Gastrocnemius medialis (tissue), 4 donors: ENCODE results near the gene C1orf198.

Experiments
- POLR2A ChIP-seq, 2 donors: fragments of 450-650 bp; IDR thresholded peaks; one replicate each; pipeline ENCODE4 v1.6.1; 2017; ENCODE audit warnings: antibody characterized with exemption in 2 of 2, mild to moderate bottlenecking in 2 of 2, moderate library complexity in 2 of 2
- TF ChIP-seq, protein P1 (sequence below), 5 experiments: fragments of 450-650 bp in 3 of 5; fragments of 200-600 bp in 2 of 5; sonication (generic) in 2 of 5; IDR thresholded peaks in 4 of 5; conservative IDR thresholded peaks in 1 of 5; 1 replicate in 4 of 5; 2 replicates in 1 of 5; pipeline ENCODE4 v1.5.1; 2016 to 2019; ENCODE audit warnings: antibody characterized with exemption in 5 of 5, mild to moderate bottlenecking in 3 of 5, moderate library complexity in 3 of 5

DNA sequence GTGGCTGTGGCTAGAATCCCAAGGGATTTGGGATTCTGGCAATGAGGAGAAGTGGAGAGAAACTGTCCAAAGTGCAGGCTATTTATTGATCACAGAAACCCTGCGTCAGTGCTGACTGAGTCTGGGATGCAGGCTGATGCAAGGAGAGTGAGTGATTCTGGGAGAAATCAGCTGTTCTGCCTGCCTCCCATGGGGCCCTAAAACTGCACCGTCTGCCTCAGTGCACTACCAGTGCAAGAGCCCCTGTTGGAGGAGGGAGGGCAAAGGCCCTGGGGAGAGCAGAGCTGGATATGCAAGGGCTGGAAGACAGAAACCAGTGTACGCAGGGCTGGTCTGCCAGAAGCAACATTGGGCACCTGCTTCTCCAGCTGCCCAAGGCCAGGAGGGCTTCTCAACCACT is 42.6 kb downstream of the C1orf198 start:
- TF ChIP-seq, protein P1, sequence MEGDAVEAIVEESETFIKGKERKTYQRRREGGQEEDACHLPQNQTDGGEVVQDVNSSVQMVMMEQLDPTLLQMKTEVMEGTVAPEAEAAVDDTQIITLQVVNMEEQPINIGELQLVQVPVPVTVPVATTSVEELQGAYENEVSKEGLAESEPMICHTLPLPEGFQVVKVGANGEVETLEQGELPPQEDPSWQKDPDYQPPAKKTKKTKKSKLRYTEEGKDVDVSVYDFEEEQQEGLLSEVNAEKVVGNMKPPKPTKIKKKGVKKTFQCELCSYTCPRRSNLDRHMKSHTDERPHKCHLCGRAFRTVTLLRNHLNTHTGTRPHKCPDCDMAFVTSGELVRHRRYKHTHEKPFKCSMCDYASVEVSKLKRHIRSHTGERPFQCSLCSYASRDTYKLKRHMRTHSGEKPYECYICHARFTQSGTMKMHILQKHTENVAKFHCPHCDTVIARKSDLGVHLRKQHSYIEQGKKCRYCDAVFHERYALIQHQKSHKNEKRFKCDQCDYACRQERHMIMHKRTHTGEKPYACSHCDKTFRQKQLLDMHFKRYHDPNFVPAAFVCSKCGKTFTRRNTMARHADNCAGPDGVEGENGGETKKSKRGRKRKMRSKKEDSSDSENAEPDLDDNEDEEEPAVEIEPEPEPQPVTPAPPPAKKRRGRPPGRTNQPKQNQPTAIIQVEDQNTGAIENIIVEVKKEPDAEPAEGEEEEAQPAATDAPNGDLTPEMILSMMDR (IDR thresholded peaks at IDR 0.05 in 4 of 5, conservative IDR thresholded peaks at IDR 0.05 in 1 of 5) = no peak
- no peak for TF ChIP-seq POLR2A (IDR thresholded peaks at IDR 0.05)
